ENCODE measurements around the gene PRADC1. TPM values are rescaled to one million over a fixed set of nuclear protein-coding genes. Genes with fewer than 3 reads are reported as not detected.
"Not testable (repeated sequence)": the region's sequence is repeated elsewhere in the genome, so short reads cannot be mapped to it uniquely, and the experiment has no call there.

Gene PRADC1
- total RNA-seq, 4 donors from 2014 or later = 9.7 to 30.2 (median 23.3) TPM

DNA sequence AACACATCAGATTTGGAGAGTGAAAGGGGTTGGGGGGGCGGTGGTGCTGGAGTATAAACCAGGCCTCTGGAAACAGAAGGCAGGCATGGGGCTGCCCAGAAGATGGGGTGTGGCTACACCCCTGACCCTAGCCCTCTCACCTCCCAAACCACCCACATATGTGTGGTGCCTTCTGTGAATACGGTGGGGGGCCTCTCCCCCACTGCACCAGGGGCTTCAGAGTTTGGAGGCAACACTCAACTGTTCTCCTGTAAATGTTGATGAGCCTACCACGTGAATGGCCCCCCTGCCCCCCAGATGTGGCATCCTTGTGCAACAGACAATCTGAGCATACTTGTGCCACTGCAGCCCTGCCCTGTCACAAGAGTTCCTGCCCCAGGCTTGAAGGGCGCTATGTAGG, 31.7 kb upstream of the PRADC1 start:
- intact Hi-C loops (cut with DNase I; ENCODE audit: low total_unique reads) = no loop called here
- WGBS, 2 donors = 75 to 80% methylated on average over 3 to 4 of the region's 4 CpGs
- H3K4me3 ChIP-seq (ENCODE audit: low read depth, poor library complexity, severe bottlenecking) = no peak overlapping the region
- no peak for DNase-seq (ENCODE audit: low spot score in 2 of 2)
- TF ChIP-seq POLR2A (IDR thresholded peaks at IDR 0.05) = no peak
- TF ChIP-seq, protein P1, sequence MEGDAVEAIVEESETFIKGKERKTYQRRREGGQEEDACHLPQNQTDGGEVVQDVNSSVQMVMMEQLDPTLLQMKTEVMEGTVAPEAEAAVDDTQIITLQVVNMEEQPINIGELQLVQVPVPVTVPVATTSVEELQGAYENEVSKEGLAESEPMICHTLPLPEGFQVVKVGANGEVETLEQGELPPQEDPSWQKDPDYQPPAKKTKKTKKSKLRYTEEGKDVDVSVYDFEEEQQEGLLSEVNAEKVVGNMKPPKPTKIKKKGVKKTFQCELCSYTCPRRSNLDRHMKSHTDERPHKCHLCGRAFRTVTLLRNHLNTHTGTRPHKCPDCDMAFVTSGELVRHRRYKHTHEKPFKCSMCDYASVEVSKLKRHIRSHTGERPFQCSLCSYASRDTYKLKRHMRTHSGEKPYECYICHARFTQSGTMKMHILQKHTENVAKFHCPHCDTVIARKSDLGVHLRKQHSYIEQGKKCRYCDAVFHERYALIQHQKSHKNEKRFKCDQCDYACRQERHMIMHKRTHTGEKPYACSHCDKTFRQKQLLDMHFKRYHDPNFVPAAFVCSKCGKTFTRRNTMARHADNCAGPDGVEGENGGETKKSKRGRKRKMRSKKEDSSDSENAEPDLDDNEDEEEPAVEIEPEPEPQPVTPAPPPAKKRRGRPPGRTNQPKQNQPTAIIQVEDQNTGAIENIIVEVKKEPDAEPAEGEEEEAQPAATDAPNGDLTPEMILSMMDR (IDR thresholded peaks at IDR 0.05) = no peak

DNA sequence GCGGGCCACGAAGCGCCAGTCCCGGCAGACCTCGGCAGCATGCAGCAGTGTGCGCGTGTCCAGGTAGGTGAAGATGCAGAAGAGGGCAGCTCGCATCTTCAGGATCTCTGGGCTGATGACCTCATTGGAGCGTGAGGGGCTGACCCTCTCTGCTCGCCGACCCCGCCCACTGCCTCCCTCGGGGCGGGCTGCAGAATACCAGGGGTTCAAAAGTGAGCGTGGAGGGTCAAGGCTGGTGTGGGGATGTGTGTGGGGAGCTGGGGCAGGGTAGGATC, 31.2 kb upstream of the PRADC1 start:
- TF ChIP-seq POLR2A (IDR thresholded peaks at IDR 0.05) = no peak
- TF ChIP-seq, protein P1 (IDR thresholded peaks at IDR 0.05) = no peak
- 93% methylated on average over 14 to 15 of the region's 15 CpGs for WGBS, 2 donors
- intact Hi-C loops (cut with DNase I; ENCODE audit: low total_unique reads) = no loop called here
- DNase-seq (ENCODE audit: low spot score in 2 of 2) = no peak
- no peak overlapping the region for H3K4me3 ChIP-seq (ENCODE audit: low read depth, poor library complexity, severe bottlenecking)

DNA sequence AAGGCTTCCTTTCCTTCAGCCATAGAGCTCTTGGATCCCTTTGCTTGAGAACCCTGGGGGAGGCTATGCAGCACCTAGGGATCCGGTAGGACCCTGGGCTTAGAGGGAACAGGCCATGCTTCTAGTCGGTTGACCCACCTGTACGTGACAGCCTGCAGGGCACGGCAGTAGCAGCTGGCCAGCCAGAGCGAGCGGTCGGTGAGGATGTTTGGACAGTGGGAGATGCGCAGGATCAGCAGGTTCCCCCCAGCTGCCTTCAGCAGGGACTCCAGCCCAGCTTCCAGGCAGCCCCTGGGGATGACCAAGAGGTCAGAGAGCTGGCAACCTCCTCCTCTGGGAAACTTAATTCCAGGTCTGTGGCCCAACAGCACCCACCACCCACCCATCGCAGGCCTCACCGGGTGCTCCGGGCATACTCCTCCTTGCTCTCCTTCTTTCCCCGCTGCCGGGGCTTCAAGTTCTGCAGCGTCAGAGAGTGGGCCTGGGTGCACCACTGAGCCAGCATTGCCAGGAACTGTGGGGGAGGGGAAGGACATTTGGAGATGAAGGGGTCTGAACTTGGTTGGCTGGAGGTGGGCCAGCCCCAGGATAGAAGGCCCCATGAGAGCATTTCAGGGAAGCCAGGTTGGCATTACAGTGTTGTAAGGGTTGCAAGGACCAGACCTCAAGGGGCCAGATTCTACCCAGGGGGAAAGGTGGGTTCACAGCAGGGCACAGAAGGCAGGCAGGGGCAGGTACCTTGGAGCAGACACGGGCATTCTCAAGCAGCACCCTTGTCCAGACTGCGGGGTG, 30.7 kb upstream of the PRADC1 start:
- no peak for DNase-seq (ENCODE audit: low spot score in 2 of 2)
- no peak overlapping the region for H3K4me3 ChIP-seq (ENCODE audit: low read depth, poor library complexity, severe bottlenecking)
- TF ChIP-seq, protein P1 (IDR thresholded peaks at IDR 0.05) = no peak
- no peak for TF ChIP-seq POLR2A (IDR thresholded peaks at IDR 0.05)
- intact Hi-C loops (cut with DNase I; ENCODE audit: low total_unique reads) = no loop called here
- WGBS, 2 donors = 93 to 95% methylated on average over 16 of the region's 16 CpGs

DNA sequence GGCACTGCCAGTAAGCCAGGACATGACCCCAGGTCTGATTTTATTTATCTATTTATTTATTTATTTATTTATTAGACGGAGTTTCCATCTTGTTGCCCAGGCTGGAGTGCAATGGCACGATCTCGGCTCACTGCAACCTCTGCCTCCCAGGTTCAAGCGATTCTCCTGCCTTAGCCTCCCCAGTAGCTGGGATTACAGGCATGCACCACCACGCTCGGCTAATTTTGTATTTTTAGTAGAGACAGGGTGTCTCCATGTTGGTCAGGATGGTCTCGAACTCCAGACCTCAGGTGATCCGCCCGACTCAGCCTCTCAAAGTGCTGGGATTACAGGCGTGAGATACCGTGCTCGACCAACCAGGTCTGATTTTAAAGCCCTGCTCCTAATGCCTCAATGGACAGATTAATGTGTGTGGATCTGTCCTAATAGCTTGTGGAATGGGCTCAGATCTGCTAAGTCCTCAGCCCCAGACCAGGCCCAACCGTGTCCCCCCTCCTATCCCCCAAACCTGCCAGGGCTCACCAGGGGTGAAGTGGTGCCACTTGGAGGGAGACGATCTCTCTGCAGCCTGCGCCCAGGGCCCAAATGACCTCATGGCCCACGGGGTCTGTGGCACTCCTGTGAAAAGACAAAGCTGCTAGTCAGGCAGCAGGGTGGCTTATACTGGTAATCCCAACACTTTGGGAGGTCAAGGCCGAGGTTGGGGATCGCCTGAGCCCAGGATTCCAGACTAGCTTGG, 29.8 kb upstream of the PRADC1 start:
- intact Hi-C loops (cut with DNase I; ENCODE audit: low total_unique reads); H3K4me3 ChIP-seq (ENCODE audit: low read depth, poor library complexity, severe bottlenecking): not testable (repeated sequence)
- peak in 1 of 2 donors; percentile 57 for DNase-seq (ENCODE audit: low spot score in 2 of 2)
- 91 to 92% methylated on average over 16 to 18 of the region's 18 CpGs for WGBS, 2 donors

DNA sequence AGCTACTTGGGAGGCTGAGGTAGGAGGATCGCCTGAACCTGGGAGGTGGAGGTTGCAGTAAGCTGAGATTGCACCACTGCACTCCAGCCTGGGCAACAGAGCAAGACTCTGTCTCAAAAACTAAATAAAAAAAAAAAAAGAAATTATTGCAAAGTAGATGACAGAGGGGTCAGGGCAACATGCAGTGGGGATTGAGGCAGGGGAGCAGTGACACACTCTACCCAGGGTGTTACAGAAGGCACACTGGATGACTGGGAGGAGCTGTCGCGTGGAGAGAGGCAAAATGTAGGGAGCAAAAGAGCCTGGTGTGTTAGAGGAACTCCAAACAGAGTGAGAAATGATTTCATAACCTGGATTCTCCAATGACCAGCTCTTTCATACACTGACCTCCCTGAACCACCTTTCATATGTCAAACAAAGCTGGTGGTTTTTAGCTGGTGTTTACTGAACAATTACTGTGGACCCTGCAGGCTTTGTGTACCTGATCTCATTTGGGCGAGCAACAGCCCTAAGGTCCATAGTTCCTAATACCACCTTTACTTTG, 29.1 kb upstream of the PRADC1 start:
- TF ChIP-seq, protein P1 (IDR thresholded peaks at IDR 0.05) = no peak
- TF ChIP-seq POLR2A (IDR thresholded peaks at IDR 0.05) = no peak
- 91 to 93% methylated on average over 4 of the region's 4 CpGs for WGBS, 2 donors
- H3K4me3 ChIP-seq (ENCODE audit: low read depth, poor library complexity, severe bottlenecking) = no peak overlapping the region
- DNase-seq (ENCODE audit: low spot score in 2 of 2) = peak in 1 of 2 donors; percentile 42
- intact Hi-C loops (cut with DNase I; ENCODE audit: low total_unique reads) = no loop called here

DNA sequence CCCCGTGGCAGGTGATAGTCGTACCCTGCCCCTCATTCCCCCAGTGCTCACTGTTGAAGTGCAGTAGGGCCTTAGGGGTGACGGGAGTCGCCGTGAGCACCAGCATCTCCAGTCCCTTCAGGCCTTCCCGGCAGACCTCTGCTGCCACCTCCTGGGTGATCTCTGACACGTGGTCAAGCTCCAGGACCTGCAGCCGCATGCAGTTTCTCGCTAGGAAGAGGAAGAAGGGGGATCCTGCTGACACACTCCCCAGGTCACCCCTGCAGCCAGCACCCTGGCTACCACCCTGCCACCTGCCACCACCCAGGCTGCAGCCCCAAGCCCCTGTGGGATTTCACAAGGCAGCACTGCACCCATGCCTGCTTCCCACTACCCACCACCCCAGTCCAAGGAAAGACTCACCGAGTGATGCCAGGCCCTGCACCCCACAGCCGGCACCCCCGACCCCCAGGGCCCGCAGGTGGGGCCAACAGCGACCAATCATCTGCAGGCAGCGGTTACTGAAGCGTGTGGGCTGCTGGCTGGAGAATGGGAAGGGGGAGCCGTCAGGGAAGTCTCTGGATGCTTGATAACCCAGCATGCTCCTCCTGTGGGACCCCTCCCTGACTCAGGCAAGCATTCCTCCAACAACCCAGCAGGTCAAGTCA, 27.4 kb upstream of the PRADC1 start:
- WGBS, 2 donors = 53 to 56% methylated on average over 15 to 16 of the region's 17 CpGs
- DNase-seq (ENCODE audit: low spot score in 2 of 2) = peak in 1 of 2 donors; percentile 81
- intact Hi-C loops (cut with DNase I; ENCODE audit: low total_unique reads) = no loop called here
- H3K4me3 ChIP-seq (ENCODE audit: low read depth, poor library complexity, severe bottlenecking) = no peak overlapping the region
- TF ChIP-seq, protein P1 (IDR thresholded peaks at IDR 0.05) = no peak
- TF ChIP-seq POLR2A (IDR thresholded peaks at IDR 0.05) = no peak
